Esophagus (tissue), 2 donors: ENCODE measurements around the gene APOBEC3C. TPM values are rescaled to one million over a fixed set of nuclear protein-coding genes. Genes with fewer than 3 reads are reported as not detected.
"Not testable (repeated sequence)": the region's sequence is repeated elsewhere in the genome, so short reads cannot be mapped to it uniquely, and the experiment has no call there.

Experiments
- H3K27ac ChIP-seq, 2 donors: one replicate each; pipeline ENCODE4 v1.5.1; 2013; ENCODE audit warnings: low read depth in 2 of 2, mild to moderate bottlenecking in 2 of 2, inconsistent platforms in 1 of 2, low read length in 1 of 2, moderate library complexity in 1 of 2
- H3K27me3 ChIP-seq, 2 donors: one replicate each; pipeline ENCODE4 v1.6.1; 2013; ENCODE audit warnings: low read length in 2 of 2, control low read depth in 1 of 2, mild to moderate bottlenecking in 1 of 2; ENCODE audit not compliant: insufficient read depth in 2 of 2, control insufficient read depth in 1 of 2
- H3K36me3 ChIP-seq, 2 donors: one replicate each; pipeline ENCODE4 v1.6.1; 2013; ENCODE audit warnings: low read length in 1 of 2; ENCODE audit not compliant: control insufficient read depth in 2 of 2, insufficient read depth in 2 of 2
- H3K4me1 ChIP-seq, 2 donors: one replicate each; pipeline ENCODE4 v1.6.1; 2013; ENCODE audit warnings: low read length in 1 of 2; ENCODE audit not compliant: control insufficient read depth in 2 of 2, insufficient read depth in 2 of 2
- H3K4me3 ChIP-seq, 2 donors: one replicate each; pipeline ENCODE4 v1.5.1; 2013; ENCODE audit warnings: low read length in 2 of 2, mild to moderate bottlenecking in 2 of 2, low read depth in 1 of 2, moderate library complexity in 1 of 2
- H3K9me3 ChIP-seq, 2 donors: one replicate each; pipeline ENCODE4 v1.6.1; 2013; ENCODE audit warnings: mild to moderate bottlenecking in 2 of 2, low read depth in 1 of 2, low read length in 1 of 2, moderate library complexity in 1 of 2; ENCODE audit not compliant: control insufficient read depth in 2 of 2, insufficient read depth in 1 of 2
- WGBS, 2 donors: extraction: QIAGEN DNeasy Blood & Tissue Kit; methylation state at CpG; one replicate each; pipeline ENCODE4 v1.1.7; 2013; 5-methylcytosine and 5-hydroxymethylcytosine counted together
- polyA plus RNA-seq, 2 donors: library from polyadenylated mRNA; stranded (reverse); fragments of 200-250 nt; gene quantifications; one replicate each; pipeline ENCODE4 v1.2.3, GENCODE V29; 2013
- donor health status: healthy with polysubstance abuse.
- donor health status: Bipolar disorder and iron deficiency.

The APOBEC3C gene
- polyA plus RNA-seq, 2 donors: 16.2 to 20.1 TPM

- Histone ChIP-seq H3K9me3 (no peaks in the 10 kb centered on the region), H3K27ac (no peak overlapping the region), H3K27me3 (no peaks in the 10 kb centered on the region), H3K4me3 (no peak overlapping the region), H3K36me3 (peaks cover 0 to 6% of the 10 kb centered on the region in 2 donors), H3K4me1 (peaks cover 3% of the 10 kb centered on the region in 2 donors)
- 76 to 84% methylated on average over 15 to 18 of the region's 18 CpGs for WGBS, 2 donors
Observed at GRCh38 chr22:39017596-39018365, 3.7 kb downstream of the APOBEC3C start.

GRCh38 chr22:39020021-39020651, 6.1 kb downstream of the APOBEC3C start:
- not testable (repeated sequence) for H3K4me1 ChIP-seq, H3K27me3 ChIP-seq, H3K9me3 ChIP-seq, H3K4me3 ChIP-seq, H3K36me3 ChIP-seq
- 45 to 51% methylated on average over 14 to 15 of the region's 15 CpGs for WGBS, 2 donors
- peak overlapping the region; percentile 31 to 51 for H3K27ac ChIP-seq

- peaks cover 0 to 9% of the 10 kb centered on the region in 2 donors for H3K36me3 ChIP-seq
- no peaks in the 10 kb centered on the region for H3K9me3 ChIP-seq
- WGBS, 2 donors: 59 to 63% methylated on average over 9 of the region's 9 CpGs
- H3K27me3 ChIP-seq: no peaks in the 10 kb centered on the region
- H3K4me1 ChIP-seq: no peaks in the 10 kb centered on the region
- H3K4me3 ChIP-seq: peak overlapping the region; percentile 17 to 49
- peak overlapping the region; percentile 25 to 45 for H3K27ac ChIP-seq
Observed at GRCh38 chr22:39021552-39022250, 7.6 kb downstream of the APOBEC3C start.

GRCh38 chr22:39024519-39025308, 10.7 kb downstream of the APOBEC3C start:
- Histone ChIP-seq H3K27ac (no peak overlapping the region), H3K4me1 (no peaks in the 10 kb centered on the region), H3K4me3 (no peak overlapping the region), H3K9me3 (no peaks in the 10 kb centered on the region), H3K36me3 (peaks cover 0 to 3% of the 10 kb centered on the region in 2 donors), H3K27me3 (no peaks in the 10 kb centered on the region)
- 77 to 85% methylated on average over 15 of the region's 15 CpGs for WGBS, 2 donors

GRCh38 chr22:39026509-39027150, 12.6 kb downstream of the APOBEC3C start:
- Histone ChIP-seq H3K27me3 (no peaks in the 10 kb centered on the region), H3K9me3 (no peaks in the 10 kb centered on the region), H3K27ac (no peak overlapping the region), H3K4me3 (no peak overlapping the region), H3K36me3 (peaks cover 0 to 3% of the 10 kb centered on the region in 2 donors), H3K4me1 (no peaks in the 10 kb centered on the region)
- 87 to 89% methylated on average over 12 of the region's 12 CpGs for WGBS, 2 donors

- Histone ChIP-seq H3K4me3 (no peak overlapping the region), H3K4me1 (no peaks in the 10 kb centered on the region), H3K36me3 (peaks cover 0 to 3% of the 10 kb centered on the region in 2 donors), H3K27ac (no peak overlapping the region), H3K27me3 (no peaks in the 10 kb centered on the region), H3K9me3 (no peaks in the 10 kb centered on the region)
- 84 to 87% methylated on average over 4 of the region's 4 CpGs for WGBS, 2 donors
Observed at GRCh38 chr22:39027717-39028116, 13.7 kb downstream of the APOBEC3C start.

- H3K9me3 ChIP-seq: no peaks in the 10 kb centered on the region
- peaks cover 0 to 3% of the 10 kb centered on the region in 2 donors for H3K36me3 ChIP-seq
- H3K4me1 ChIP-seq: no peaks in the 10 kb centered on the region
- 93% methylated on average over 11 of the region's 11 CpGs for WGBS, 2 donors
- no peak overlapping the region for H3K4me3 ChIP-seq
- no peaks in the 10 kb centered on the region for H3K27me3 ChIP-seq
- no peak overlapping the region for H3K27ac ChIP-seq
Observed at GRCh38 chr22:39028281-39028680, 14.2 kb downstream of the APOBEC3C start.

GRCh38 chr22:39029227-39029626, 15.2 kb downstream of the APOBEC3C start:
- Histone ChIP-seq H3K27ac (no peak overlapping the region), H3K4me3 (no peak overlapping the region), H3K9me3 (no peaks in the 10 kb centered on the region), H3K27me3 (no peaks in the 10 kb centered on the region), H3K4me1 (no peaks in the 10 kb centered on the region), H3K36me3 (peaks cover 0 to 3% of the 10 kb centered on the region in 2 donors)
- 87 to 89% methylated on average over 13 of the region's 13 CpGs for WGBS, 2 donors

- no peak overlapping the region for H3K4me3 ChIP-seq
- H3K9me3 ChIP-seq: no peaks in the 10 kb centered on the region
- H3K27ac ChIP-seq: no peak overlapping the region
- no peaks in the 10 kb centered on the region for H3K4me1 ChIP-seq
- no peaks in the 10 kb centered on the region for H3K27me3 ChIP-seq
- no peaks in the 10 kb centered on the region for H3K36me3 ChIP-seq
- 91 to 93% methylated on average over 14 of the region's 14 CpGs for WGBS, 2 donors
Observed at GRCh38 chr22:39030705-39031104, 16.6 kb downstream of the APOBEC3C start.
